DND-41 (cell line): ENCODE data around the gene MRPL11.

Source experiments
- ATAC-seq: fragments of 200-7000 bp; cut with Tn5 transposase; 3 replicates; pipeline ENCODE4 v1.9.1; 2021; ENCODE audit warnings: low read depth; ENCODE audit not compliant: insufficient read depth
- DNase-seq: peaks from one replicate; pipeline ENCODE4 v3.0.0-alpha.2; 2020
- H2AFZ ChIP-seq: 2 replicates; pipeline ENCODE4 v1.6.0; 2012; ENCODE audit warnings: low read depth, low read length
- H3K27ac ChIP-seq: 2 replicates; pipeline ENCODE4 v1.5.1; 2012; ENCODE audit warnings: low read length, inconsistent platforms
- H3K27me3 ChIP-seq: fragments of 200-600 bp; sonication (generic); 2 replicates; pipeline ENCODE4 v1.6.0; 2012; ENCODE audit warnings: low read length, mild to moderate bottlenecking, inconsistent platforms; ENCODE audit not compliant: insufficient read depth, poor library complexity
- H3K36me3 ChIP-seq: 2 replicates; pipeline ENCODE4 v1.5.1; 2012; ENCODE audit warnings: low read length, inconsistent platforms; ENCODE audit not compliant: insufficient read depth
- H3K4me1 ChIP-seq: 2 replicates; pipeline ENCODE4 v1.5.1; 2012; ENCODE audit warnings: mild to moderate bottlenecking, low read length; ENCODE audit not compliant: insufficient read depth
- H3K4me2 ChIP-seq: 2 replicates; pipeline ENCODE4 v1.6.0; 2012; ENCODE audit warnings: mild to moderate bottlenecking, moderate library complexity, low read length, inconsistent platforms; ENCODE audit not compliant: insufficient read depth
- H3K4me3 ChIP-seq, 2 experiments: fragments of 200-600 bp in 1 of 2; shearing (Covaris generic) in 1 of 2; 2 replicates each; pipeline ENCODE4 v1.5.1; 2012 to 2016; ENCODE audit warnings: inconsistent platforms in 2 of 2, low read length in 2 of 2, mild to moderate bottlenecking in 2 of 2, low read depth in 1 of 2, moderate library complexity in 1 of 2
- H3K79me2 ChIP-seq: 2 replicates; pipeline ENCODE4 v1.6.0; 2012; ENCODE audit warnings: low read length, inconsistent platforms; ENCODE audit not compliant: insufficient read depth
- H3K9ac ChIP-seq: 2 replicates; pipeline ENCODE4 v1.6.0; 2012; ENCODE audit warnings: low read depth, mild to moderate bottlenecking, inconsistent platforms, low read length, moderate library complexity
- H3K9me3 ChIP-seq: 2 replicates; pipeline ENCODE4 v1.5.1; 2012; ENCODE audit warnings: low read length, moderate library complexity, mild to moderate bottlenecking, inconsistent platforms; ENCODE audit not compliant: insufficient read depth, severe bottlenecking
- H4K20me1 ChIP-seq: 2 replicates; pipeline ENCODE4 v1.6.0; 2012; ENCODE audit warnings: low read length; ENCODE audit not compliant: insufficient read depth
- EZH2 ChIP-seq: IDR thresholded peaks from 3 replicates; pipeline ENCODE4 v1.6.1; 2012; ENCODE audit warnings: borderline replicate concordance, low read depth, mild to moderate bottlenecking, moderate library complexity, low read length, inconsistent platforms; ENCODE audit not compliant: severe bottlenecking
- TF ChIP-seq, protein P1 (sequence below): IDR thresholded peaks from 2 replicates; pipeline ENCODE4 v1.5.1; 2012; ENCODE audit warnings: borderline replicate concordance, low read length, moderate library complexity, mild to moderate bottlenecking; ENCODE audit not compliant: poor library complexity, severe bottlenecking; ENCODE audit errors: extremely low read depth

Gene MRPL11

DNA sequence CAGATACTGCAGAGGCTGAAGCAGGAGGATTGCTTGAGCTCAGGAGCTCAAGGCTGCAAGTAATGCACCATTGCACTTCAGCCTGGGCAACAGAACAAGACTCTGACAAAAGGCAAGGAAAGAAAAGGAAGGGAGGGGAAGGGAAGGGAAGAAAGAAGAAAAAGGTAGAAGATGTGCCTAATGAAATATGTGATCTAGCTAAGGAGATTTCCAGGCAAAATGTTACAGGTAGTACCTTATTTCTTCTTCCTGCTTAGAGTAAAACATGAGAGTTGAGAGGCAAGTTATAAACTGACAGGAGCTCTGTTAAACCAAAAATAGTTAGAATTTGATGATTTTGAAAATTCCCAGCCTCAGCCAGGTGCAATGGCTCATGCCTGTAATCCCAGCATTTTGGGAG lies 23.4 kb upstream of the MRPL11 start:
- no peak overlapping the region for H3K27ac ChIP-seq
- H3K79me2 ChIP-seq = no peaks in the 10 kb centered on the region
- H3K4me3 ChIP-seq = no peak overlapping the region
- ATAC-seq (no peak), DNase-seq (no peak)
- H3K4me1 ChIP-seq = peaks cover 6% of the 10 kb centered on the region
- no peaks in the 10 kb centered on the region for H3K9me3 ChIP-seq
- no peak overlapping the region for H2AFZ ChIP-seq
- TF ChIP-seq, protein P1, sequence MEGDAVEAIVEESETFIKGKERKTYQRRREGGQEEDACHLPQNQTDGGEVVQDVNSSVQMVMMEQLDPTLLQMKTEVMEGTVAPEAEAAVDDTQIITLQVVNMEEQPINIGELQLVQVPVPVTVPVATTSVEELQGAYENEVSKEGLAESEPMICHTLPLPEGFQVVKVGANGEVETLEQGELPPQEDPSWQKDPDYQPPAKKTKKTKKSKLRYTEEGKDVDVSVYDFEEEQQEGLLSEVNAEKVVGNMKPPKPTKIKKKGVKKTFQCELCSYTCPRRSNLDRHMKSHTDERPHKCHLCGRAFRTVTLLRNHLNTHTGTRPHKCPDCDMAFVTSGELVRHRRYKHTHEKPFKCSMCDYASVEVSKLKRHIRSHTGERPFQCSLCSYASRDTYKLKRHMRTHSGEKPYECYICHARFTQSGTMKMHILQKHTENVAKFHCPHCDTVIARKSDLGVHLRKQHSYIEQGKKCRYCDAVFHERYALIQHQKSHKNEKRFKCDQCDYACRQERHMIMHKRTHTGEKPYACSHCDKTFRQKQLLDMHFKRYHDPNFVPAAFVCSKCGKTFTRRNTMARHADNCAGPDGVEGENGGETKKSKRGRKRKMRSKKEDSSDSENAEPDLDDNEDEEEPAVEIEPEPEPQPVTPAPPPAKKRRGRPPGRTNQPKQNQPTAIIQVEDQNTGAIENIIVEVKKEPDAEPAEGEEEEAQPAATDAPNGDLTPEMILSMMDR = no peak
- no peak for TF ChIP-seq EZH2
- no peaks in the 10 kb centered on the region for H4K20me1 ChIP-seq
- H3K4me2 ChIP-seq = no peak overlapping the region
- H3K36me3 ChIP-seq = no peaks in the 10 kb centered on the region
- no peak overlapping the region for H3K9ac ChIP-seq
- no peaks in the 10 kb centered on the region for H3K27me3 ChIP-seq

DNA sequence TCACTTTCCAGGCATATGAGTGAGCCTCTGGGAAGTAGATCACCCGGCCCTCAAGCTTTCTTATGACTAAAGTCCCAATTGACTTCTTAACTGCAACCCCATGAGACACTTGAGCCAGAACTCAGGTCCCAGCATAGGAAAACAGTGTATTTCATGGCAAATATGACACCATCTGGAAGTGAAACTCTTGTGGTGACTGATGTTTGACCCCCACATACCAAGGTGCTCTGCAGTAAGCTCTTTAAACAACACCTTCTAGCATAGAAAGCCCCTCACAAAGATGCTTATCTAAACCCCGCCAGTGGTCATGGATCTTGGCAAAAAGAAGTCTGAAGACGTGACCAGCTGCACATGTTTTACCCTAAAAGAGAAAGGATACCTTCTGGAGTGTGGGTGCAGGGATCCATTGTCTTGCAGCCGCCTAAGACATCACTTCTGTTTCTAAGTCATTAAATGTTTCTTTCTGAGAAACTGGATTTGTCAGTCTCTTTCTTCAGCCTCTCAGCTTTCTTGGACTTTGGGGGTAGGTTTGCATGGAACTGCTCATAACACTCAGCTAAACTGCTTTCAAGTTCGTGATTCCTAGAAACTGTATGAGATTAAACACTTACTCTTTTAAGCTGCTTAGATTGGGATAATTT lies 20.6 kb upstream of the MRPL11 start:
- DNase-seq = no peak
- Histone ChIP-seq H3K4me1 (no peaks in the 10 kb centered on the region), H3K4me3 (no peak overlapping the region), H3K9ac (no peak overlapping the region), H4K20me1 (no peaks in the 10 kb centered on the region), H3K27ac (no peak overlapping the region), H3K4me2 (no peak overlapping the region), H3K79me2 (no peaks in the 10 kb centered on the region), H3K9me3 (no peaks in the 10 kb centered on the region), H3K27me3 (no peaks in the 10 kb centered on the region), H3K36me3 (no peaks in the 10 kb centered on the region), H2AFZ (no peak overlapping the region)
- ATAC-seq = no peak
- TF ChIP-seq, protein P1 = no peak
- TF ChIP-seq EZH2 = no peak

- no peaks in the 10 kb centered on the region for H3K36me3 ChIP-seq
- no peaks in the 10 kb centered on the region for H3K9me3 ChIP-seq
- H3K27me3 ChIP-seq = no peaks in the 10 kb centered on the region
- no peak overlapping the region for H3K4me2 ChIP-seq
- DNase-seq (no peak), ATAC-seq (no peak)
- no peak overlapping the region for H2AFZ ChIP-seq
- H3K27ac ChIP-seq = no peak overlapping the region
- TF ChIP-seq, protein P1 = no peak
- no peak for TF ChIP-seq EZH2
- H3K9ac ChIP-seq = no peak overlapping the region
- H3K4me3 ChIP-seq = no peak overlapping the region
- H3K4me1 ChIP-seq = no peaks in the 10 kb centered on the region
- H3K79me2 ChIP-seq = no peaks in the 10 kb centered on the region
- no peaks in the 10 kb centered on the region for H4K20me1 ChIP-seq
These were observed 19.2 kb upstream of the MRPL11 start for GRCh38 chr11:66457826-66458225.

GRCh38 chr11:66454828-66455227 lies 16.2 kb upstream of the MRPL11 start:
- Histone ChIP-seq H3K9me3 (no peaks in the 10 kb centered on the region), H3K36me3 (no peaks in the 10 kb centered on the region), H3K79me2 (no peaks in the 10 kb centered on the region), H3K27ac (no peak overlapping the region), H4K20me1 (no peaks in the 10 kb centered on the region), H2AFZ (no peak overlapping the region), H3K27me3 (peaks cover 6% of the 10 kb centered on the region), H3K4me2 (no peak overlapping the region), H3K9ac (no peak overlapping the region), H3K4me1 (no peaks in the 10 kb centered on the region), H3K4me3 (no peak overlapping the region)
- ATAC-seq (no peak), DNase-seq (no peak)
- TF ChIP-seq EZH2 = no peak
- TF ChIP-seq, protein P1 = no peak
